NCI-H748 (cell line): ENCODE results near the gene MINPP1.
A peak's percentile ranks its signal among the peaks of the same experiment; 100 is the strongest.
"Not testable (repeated sequence)": the region's sequence is repeated elsewhere in the genome, so short reads cannot be mapped to it uniquely, and the experiment has no call there.

Source experiments
- DNase-seq: peaks from one replicate; lab custom pipeline; 2025; ENCODE audit not compliant: unreplicated experiment; lab: John Stamatoyannopoulos, UW

The MINPP1 gene

GRCh38 chr10:87562750-87563149, 58.1 kb downstream of the MINPP1 start:
- DNase-seq: no peak

- no peak for DNase-seq
Observed at GRCh38 chr10:87565010-87565409, 60.3 kb downstream of the MINPP1 start.

GRCh38 chr10:87575851-87576250, 71.2 kb downstream of the MINPP1 start:
- no peak for DNase-seq

GRCh38 chr10:87578160-87578841, 73.6 kb downstream of the MINPP1 start:
- DNase-seq: no peak

GRCh38 chr10:87578842-87579401, 74.2 kb downstream of the MINPP1 start:
- no peak for DNase-seq

GRCh38 chr10:87579563-87579962, 74.9 kb downstream of the MINPP1 start:
- no peak for DNase-seq

- no peak for DNase-seq
Observed at GRCh38 chr10:87580016-87580415, 75.3 kb downstream of the MINPP1 start.

- peak; percentile 20 for DNase-seq
Observed at GRCh38 chr10:87585565-87586514, 81.1 kb downstream of the MINPP1 start.

- DNase-seq: no peak
Observed at GRCh38 chr10:87589645-87590051, 85.0 kb downstream of the MINPP1 start.

GRCh38 chr10:87590705-87591588, 86.3 kb downstream of the MINPP1 start:
- DNase-seq: no peak

- no peak for DNase-seq
Observed at GRCh38 chr10:87591589-87591886, 86.8 kb downstream of the MINPP1 start.

GRCh38 chr10:87592920-87593319, 88.2 kb downstream of the MINPP1 start:
- DNase-seq: not testable (repeated sequence)

GRCh38 chr10:87593702-87594101, 89.0 kb downstream of the MINPP1 start:
- no peak for DNase-seq

GRCh38 chr10:87594181-87594580, 89.5 kb downstream of the MINPP1 start:
- DNase-seq: no peak

GRCh38 chr10:87594864-87595263, 90.2 kb downstream of the MINPP1 start:
- no peak for DNase-seq

GRCh38 chr10:87596351-87596750, 91.7 kb downstream of the MINPP1 start:
- DNase-seq: no peak

- DNase-seq: no peak
Observed at GRCh38 chr10:87598700-87599099, 94.0 kb downstream of the MINPP1 start.

- DNase-seq: no peak
Observed at GRCh38 chr10:87600581-87600980, 95.9 kb downstream of the MINPP1 start.
